Measurements from ENCODE around the gene MMP10. TPM values are rescaled to one million over a fixed set of nuclear protein-coding genes. Genes with fewer than 3 reads are reported as not detected.

MMP10 gene
- total RNA-seq, 1 donor from 2014 or later: 0.29 TPM

- TF ChIP-seq, protein P1, sequence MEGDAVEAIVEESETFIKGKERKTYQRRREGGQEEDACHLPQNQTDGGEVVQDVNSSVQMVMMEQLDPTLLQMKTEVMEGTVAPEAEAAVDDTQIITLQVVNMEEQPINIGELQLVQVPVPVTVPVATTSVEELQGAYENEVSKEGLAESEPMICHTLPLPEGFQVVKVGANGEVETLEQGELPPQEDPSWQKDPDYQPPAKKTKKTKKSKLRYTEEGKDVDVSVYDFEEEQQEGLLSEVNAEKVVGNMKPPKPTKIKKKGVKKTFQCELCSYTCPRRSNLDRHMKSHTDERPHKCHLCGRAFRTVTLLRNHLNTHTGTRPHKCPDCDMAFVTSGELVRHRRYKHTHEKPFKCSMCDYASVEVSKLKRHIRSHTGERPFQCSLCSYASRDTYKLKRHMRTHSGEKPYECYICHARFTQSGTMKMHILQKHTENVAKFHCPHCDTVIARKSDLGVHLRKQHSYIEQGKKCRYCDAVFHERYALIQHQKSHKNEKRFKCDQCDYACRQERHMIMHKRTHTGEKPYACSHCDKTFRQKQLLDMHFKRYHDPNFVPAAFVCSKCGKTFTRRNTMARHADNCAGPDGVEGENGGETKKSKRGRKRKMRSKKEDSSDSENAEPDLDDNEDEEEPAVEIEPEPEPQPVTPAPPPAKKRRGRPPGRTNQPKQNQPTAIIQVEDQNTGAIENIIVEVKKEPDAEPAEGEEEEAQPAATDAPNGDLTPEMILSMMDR (conservative IDR thresholded peaks at IDR 0.05; ENCODE audit: low read depth, low read length): no peak
- H3K4me3 ChIP-seq (ENCODE audit: low read depth, low read length): no peak overlapping the region
- no peak for DNase-seq (ENCODE audit: low read depth)
Observed at GRCh38 chr11:102729849-102730815, 50.3 kb downstream of the MMP10 start.

GRCh38 chr11:102727890-102728289, 52.5 kb downstream of the MMP10 start:
- TF ChIP-seq, protein P1 (conservative IDR thresholded peaks at IDR 0.05; ENCODE audit: low read depth, low read length): no peak
- no peak for DNase-seq (ENCODE audit: low read depth)
- H3K4me3 ChIP-seq (ENCODE audit: low read depth, low read length): no peak overlapping the region

- TF ChIP-seq, protein P1 (conservative IDR thresholded peaks at IDR 0.05; ENCODE audit: low read depth, low read length): no peak
- no peak within 1 kb of the TSS for H3K4me3 ChIP-seq (ENCODE audit: low read depth, low read length)
- no peak for DNase-seq (ENCODE audit: low read depth)
Observed at GRCh38 chr11:102724904-102725500, 55.4 kb downstream of the MMP10 start, which contains the start of gene MMP8. Gene MMP8, minus strand, starts transcription at chr11:102724954. Its CDS starts 99 bp downstream, at chr11:102724855.

DNA sequence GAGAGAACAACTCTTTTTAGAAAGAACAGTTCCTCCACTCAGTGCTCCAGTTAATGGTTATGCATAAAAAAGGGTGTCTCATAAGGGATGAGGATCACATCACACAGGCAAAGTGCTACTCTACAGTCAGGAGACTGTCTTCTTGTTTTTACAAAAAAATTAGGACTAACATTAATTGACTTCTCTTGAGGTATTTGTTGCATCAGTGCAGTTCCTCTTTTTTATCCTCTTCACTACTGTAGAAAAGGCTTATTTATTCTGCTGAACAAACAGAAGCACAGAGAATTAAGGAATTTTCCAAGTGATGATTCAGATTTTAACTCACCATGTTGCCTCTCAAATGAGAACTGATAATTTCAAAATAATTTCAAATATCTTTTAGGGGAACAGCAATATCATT, 57.6 kb downstream of the MMP10 start:
- H3K4me3 ChIP-seq (ENCODE audit: low read depth, low read length): no peak overlapping the region
- TF ChIP-seq, protein P1 (conservative IDR thresholded peaks at IDR 0.05; ENCODE audit: low read depth, low read length): no peak
- no peak for DNase-seq (ENCODE audit: low read depth)

Other genes starting within 250 kb of the MMP10 start
- gene MMP7, start 249.9 kb downstream of the MMP10 start, total RNA-seq: 238 and 321 TPM in 2 replicates
- not detected in 2 replicates for gene MMP20, start 155.3 kb downstream of the MMP10 start, total RNA-seq
- gene MMP27, start 74.9 kb downstream of the MMP10 start, total RNA-seq: not detected in 2 replicates
- not detected in 2 replicates for gene MMP8, start 55.7 kb downstream of the MMP10 start, total RNA-seq
- gene MMP1, start 17.5 kb upstream of the MMP10 start, total RNA-seq: 2.7 and 3.8 TPM in 2 replicates
- gene MMP3, start 63.0 kb upstream of the MMP10 start, total RNA-seq: not detected in 2 replicates
- not detected in 2 replicates for gene MMP12, start 94.4 kb upstream of the MMP10 start, total RNA-seq
- 0.12 and 0.29 TPM in 2 replicates for gene MMP13, start 175.1 kb upstream of the MMP10 start, total RNA-seq